Measurements from ENCODE around the gene CERS6. TPM values are rescaled to one million over a fixed set of nuclear protein-coding genes. Genes with fewer than 3 reads are reported as not detected.

Gene CERS6
- total RNA-seq, 4 donors from 2014 or later, result 17.6 to 31.1 (median 24.1) TPM

DNA sequence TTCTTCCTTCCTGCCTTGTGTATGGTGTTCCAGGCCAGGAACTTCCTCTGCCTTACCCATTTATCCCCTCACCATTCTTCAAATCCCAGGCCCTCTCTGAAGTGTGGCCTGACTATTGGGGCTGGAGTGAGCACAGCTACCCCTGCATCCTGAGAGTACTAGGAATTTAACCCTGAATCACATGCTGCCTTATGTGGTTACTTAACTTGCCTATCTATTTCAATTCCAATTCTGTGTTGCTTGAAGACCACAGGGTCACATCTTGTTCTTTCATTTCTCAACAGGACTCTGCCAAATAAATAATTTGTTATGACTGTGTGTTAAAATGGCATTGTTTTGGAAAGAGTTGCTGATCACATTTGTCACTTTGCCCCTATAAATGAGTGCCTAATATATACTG is 108.6 kb downstream of the CERS6 start:
- DNase-seq, result no peak
- H3K27ac ChIP-seq, result peak overlapping the region in 2 of 4 donors; percentile 15 to 37
- no peak overlapping the region for H3K4me3 ChIP-seq
- no peaks in the 10 kb centered on the region for H3K9me3 ChIP-seq
- H3K4me1 ChIP-seq, result peaks cover 0 to 25% (median 4%) of the 10 kb centered on the region in 3 donors
- no peak for TF ChIP-seq POLR2A (IDR thresholded peaks at IDR 0.05)
- peaks cover 0 to 22% (median 0%) of the 10 kb centered on the region in 3 donors for H3K36me3 ChIP-seq
- H3K27me3 ChIP-seq, result no peaks in the 10 kb centered on the region
- intact Hi-C loops (cut with DNase I), result no loop called here

DNA sequence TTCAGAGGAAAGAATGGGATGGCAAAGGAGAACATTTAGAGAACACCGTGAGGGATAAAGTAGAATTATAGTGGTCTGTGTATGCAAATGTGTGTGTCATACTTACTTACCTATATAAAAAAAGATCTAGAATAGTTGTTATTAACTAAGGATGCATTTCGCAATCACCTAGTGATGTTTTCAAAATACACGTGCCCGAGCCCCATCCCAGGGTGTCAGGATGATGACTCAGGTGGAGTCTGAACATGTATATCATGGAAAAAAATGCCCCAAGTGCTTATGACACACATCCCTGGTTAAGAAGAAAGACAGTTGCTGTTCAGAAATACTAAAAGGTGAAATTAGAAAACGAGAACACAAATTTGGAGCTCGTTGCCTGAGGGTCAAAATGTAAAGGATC is 109.0 kb downstream of the CERS6 start:
- no peak overlapping the region for H3K4me3 ChIP-seq
- H3K36me3 ChIP-seq, result peaks cover 0 to 22% (median 0%) of the 10 kb centered on the region in 3 donors
- 25 to 52% methylated on average over 6 of the region's 6 CpGs for WGBS, 2 donors
- no peaks in the 10 kb centered on the region for H3K27me3 ChIP-seq
- peak overlapping the region in 2 of 4 donors; percentile 15 to 37 for H3K27ac ChIP-seq
- no peak for DNase-seq
- intact Hi-C loops (cut with DNase I), result no loop called here
- TF ChIP-seq POLR2A (IDR thresholded peaks at IDR 0.05), result no peak
- TF ChIP-seq, protein P1, sequence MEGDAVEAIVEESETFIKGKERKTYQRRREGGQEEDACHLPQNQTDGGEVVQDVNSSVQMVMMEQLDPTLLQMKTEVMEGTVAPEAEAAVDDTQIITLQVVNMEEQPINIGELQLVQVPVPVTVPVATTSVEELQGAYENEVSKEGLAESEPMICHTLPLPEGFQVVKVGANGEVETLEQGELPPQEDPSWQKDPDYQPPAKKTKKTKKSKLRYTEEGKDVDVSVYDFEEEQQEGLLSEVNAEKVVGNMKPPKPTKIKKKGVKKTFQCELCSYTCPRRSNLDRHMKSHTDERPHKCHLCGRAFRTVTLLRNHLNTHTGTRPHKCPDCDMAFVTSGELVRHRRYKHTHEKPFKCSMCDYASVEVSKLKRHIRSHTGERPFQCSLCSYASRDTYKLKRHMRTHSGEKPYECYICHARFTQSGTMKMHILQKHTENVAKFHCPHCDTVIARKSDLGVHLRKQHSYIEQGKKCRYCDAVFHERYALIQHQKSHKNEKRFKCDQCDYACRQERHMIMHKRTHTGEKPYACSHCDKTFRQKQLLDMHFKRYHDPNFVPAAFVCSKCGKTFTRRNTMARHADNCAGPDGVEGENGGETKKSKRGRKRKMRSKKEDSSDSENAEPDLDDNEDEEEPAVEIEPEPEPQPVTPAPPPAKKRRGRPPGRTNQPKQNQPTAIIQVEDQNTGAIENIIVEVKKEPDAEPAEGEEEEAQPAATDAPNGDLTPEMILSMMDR (IDR thresholded peaks at IDR 0.05), result no peak
- peaks cover 0 to 26% (median 4%) of the 10 kb centered on the region in 3 donors for H3K4me1 ChIP-seq
- H3K9me3 ChIP-seq, result no peaks in the 10 kb centered on the region

DNA sequence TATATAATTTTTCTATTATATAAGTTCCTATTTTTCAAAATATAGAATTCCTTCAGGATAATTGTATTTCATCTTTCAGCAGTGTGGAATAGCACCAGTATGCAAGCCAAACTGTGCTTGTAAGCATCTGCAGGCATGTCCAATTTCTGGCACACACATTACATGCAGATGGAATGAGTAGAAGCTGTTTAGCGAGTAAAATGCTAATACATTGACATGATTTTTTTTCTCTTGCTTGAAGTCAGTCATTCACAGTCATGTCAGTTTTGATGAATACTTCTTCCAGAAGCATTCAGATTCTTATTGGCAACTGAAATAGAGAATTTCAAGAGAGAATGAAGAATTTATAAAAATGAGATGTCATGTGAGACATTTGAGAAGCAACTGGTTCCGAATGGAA is 109.4 kb downstream of the CERS6 start:
- peaks cover 0 to 22% (median 0%) of the 10 kb centered on the region in 3 donors for H3K36me3 ChIP-seq
- 51 to 62% methylated on average over 2 of the region's 2 CpGs for WGBS, 2 donors
- DNase-seq, result no peak
- no peaks in the 10 kb centered on the region for H3K27me3 ChIP-seq
- peaks cover 0 to 30% (median 4%) of the 10 kb centered on the region in 3 donors for H3K4me1 ChIP-seq
- H3K27ac ChIP-seq, result peak overlapping the region in 1 of 4 donors; percentile 36
- no peak for TF ChIP-seq POLR2A (IDR thresholded peaks at IDR 0.05)
- TF ChIP-seq, protein P1 (IDR thresholded peaks at IDR 0.05), result no peak
- intact Hi-C loops (cut with DNase I), result no loop called here
- no peak overlapping the region for H3K4me3 ChIP-seq
- H3K9me3 ChIP-seq, result no peaks in the 10 kb centered on the region

DNA sequence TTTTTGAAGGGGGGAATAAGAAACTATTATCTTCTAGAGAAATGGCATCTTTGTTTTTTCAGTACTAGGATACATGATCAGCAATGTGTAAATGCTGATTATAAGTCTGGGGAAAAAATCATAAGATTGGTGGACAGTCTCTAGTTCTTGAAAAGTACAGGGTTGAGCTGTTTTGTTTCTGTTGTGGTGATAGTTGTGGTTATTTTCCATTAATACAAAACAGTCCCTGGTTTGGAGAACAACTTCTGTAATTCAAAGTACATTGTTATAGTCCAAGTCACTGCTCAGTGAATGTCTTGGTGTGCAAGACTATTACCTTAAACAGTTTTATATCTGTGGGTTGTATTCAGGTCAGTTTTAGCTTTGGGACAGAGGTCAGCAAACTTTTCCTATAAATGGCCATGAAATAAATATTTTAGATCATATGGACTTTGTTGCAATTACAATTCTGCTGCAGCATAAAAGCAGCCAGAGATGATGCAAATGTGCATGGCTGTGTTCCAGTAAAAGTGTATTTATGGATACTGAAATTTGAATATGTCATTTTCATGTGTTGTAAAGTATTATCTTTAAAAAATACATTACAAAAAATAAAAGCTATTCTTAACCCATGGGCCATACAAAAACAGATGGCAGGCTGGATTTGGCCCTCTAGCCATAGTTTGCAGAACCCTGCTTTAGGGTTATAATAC is 111.0 kb downstream of the CERS6 start:
- H3K9me3 ChIP-seq, result no peaks in the 10 kb centered on the region
- no peaks in the 10 kb centered on the region for H3K27me3 ChIP-seq
- intact Hi-C loops (cut with DNase I), result no loop called here
- H3K36me3 ChIP-seq, result peaks cover 0 to 9% (median 0%) of the 10 kb centered on the region in 3 donors
- DNase-seq, result no peak
- TF ChIP-seq, protein P1 (IDR thresholded peaks at IDR 0.05), result no peak
- TF ChIP-seq POLR2A (IDR thresholded peaks at IDR 0.05), result no peak
- H3K4me1 ChIP-seq, result peaks cover 0 to 36% (median 11%) of the 10 kb centered on the region in 3 donors
- H3K27ac ChIP-seq, result no peak overlapping the region
- no peak overlapping the region for H3K4me3 ChIP-seq

DNA sequence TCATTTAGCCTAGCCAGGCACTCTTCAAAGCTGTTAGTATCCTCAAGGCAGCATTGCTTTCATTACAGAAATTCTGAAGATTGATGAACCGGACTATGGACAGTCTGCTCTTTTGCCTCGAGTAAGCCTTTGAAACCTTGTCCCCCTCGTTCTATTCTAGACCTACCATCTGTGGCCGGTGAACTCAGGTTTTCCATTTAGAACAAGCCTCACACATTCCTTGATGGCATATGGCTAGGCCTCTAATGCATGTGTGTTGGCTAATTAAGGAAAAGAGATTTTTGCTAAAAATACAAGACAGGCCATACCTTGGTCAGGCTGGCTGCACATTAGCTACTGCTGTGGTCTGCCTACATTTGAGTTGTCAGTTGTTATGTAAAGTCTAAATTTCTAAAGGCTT is 111.8 kb downstream of the CERS6 start:
- no peaks in the 10 kb centered on the region for H3K9me3 ChIP-seq
- 69 to 89% methylated on average over 4 of the region's 4 CpGs for WGBS, 2 donors
- intact Hi-C loops (cut with DNase I), result no loop called here

More for the DNA sequence above, 111.8 kb downstream of the CERS6 start:
- H3K27me3 ChIP-seq, result no peaks in the 10 kb centered on the region
- H3K4me3 ChIP-seq, result no peak overlapping the region
- TF ChIP-seq, protein P1 (IDR thresholded peaks at IDR 0.05), result no peak
- no peak for TF ChIP-seq POLR2A (IDR thresholded peaks at IDR 0.05)
- peaks cover 0 to 2% (median 0%) of the 10 kb centered on the region in 3 donors for H3K36me3 ChIP-seq
- no peak for DNase-seq
- no peak overlapping the region for H3K27ac ChIP-seq
- peaks cover 0 to 36% (median 11%) of the 10 kb centered on the region in 3 donors for H3K4me1 ChIP-seq

All from esophagus squamous epithelium (tissue), 5 donors.